SU-DHL-6 (cell line): ENCODE results near the gene CD8B.
"Not testable (repeated sequence)": the region's sequence is repeated elsewhere in the genome, so short reads cannot be mapped to it uniquely, and the experiment has no call there.

Experiments used
- EZH2phosphoT487 ChIP-seq: fragments of 200-600 bp; sonication (generic), shearing (Covaris generic); conservative IDR thresholded peaks from 2 replicates; pipeline ENCODE4 v1.6.1; 2018; ENCODE audit warnings: mild to moderate bottlenecking, antibody characterized with exemption, low read length, moderate library complexity, mixed read lengths
- TF ChIP-seq, protein P1 (sequence below): fragments of 200-600 bp; sonication (generic); IDR thresholded peaks from one replicate; pipeline ENCODE4 v1.5.1; 2017; ENCODE audit warnings: antibody characterized with exemption, mild to moderate bottlenecking, low read length, moderate library complexity; ENCODE audit not compliant: insufficient read depth, poor library complexity, severe bottlenecking

DNA sequence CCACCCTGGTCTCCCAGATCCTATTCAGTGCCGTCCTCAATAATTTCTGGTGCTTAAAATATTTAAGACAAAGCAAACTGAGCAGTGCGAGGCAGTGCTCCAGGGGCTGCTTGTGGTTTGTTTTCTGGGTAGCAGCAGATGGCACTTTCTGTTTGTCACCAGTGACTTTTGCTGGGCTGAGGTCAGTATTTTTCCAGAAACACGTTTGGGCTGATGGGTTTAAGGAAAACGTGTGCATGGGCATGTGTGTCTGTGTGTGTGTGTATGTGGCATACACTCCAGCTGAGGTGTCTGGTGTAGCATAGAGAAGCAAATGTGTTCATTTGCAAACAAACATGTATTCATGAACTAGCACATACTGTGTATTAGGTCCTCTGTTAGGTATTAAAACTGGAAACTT lies 10.1 kb downstream of the CD8B start:
- TF ChIP-seq, protein P1, sequence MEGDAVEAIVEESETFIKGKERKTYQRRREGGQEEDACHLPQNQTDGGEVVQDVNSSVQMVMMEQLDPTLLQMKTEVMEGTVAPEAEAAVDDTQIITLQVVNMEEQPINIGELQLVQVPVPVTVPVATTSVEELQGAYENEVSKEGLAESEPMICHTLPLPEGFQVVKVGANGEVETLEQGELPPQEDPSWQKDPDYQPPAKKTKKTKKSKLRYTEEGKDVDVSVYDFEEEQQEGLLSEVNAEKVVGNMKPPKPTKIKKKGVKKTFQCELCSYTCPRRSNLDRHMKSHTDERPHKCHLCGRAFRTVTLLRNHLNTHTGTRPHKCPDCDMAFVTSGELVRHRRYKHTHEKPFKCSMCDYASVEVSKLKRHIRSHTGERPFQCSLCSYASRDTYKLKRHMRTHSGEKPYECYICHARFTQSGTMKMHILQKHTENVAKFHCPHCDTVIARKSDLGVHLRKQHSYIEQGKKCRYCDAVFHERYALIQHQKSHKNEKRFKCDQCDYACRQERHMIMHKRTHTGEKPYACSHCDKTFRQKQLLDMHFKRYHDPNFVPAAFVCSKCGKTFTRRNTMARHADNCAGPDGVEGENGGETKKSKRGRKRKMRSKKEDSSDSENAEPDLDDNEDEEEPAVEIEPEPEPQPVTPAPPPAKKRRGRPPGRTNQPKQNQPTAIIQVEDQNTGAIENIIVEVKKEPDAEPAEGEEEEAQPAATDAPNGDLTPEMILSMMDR = not testable (repeated sequence)
- not testable (repeated sequence) for TF ChIP-seq EZH2phosphoT487
